NB4 (cell line): Measurements from ENCODE around the gene TARBP1.
A peak's percentile ranks its signal among the peaks of the same experiment; 100 is the strongest.

Experiments used
- POLR2A ChIP-seq: IDR thresholded peaks from 2 replicates; pipeline ENCODE4 v1.6.1; 2011; ENCODE audit warnings: mild to moderate bottlenecking; ENCODE audit not compliant: insufficient read length; ENCODE audit errors: extremely low read depth
- TF ChIP-seq, protein P1 (sequence below): IDR thresholded peaks from one replicate; pipeline ENCODE4 v1.5.1; 2012; ENCODE audit warnings: low read depth, low read length

DNA sequence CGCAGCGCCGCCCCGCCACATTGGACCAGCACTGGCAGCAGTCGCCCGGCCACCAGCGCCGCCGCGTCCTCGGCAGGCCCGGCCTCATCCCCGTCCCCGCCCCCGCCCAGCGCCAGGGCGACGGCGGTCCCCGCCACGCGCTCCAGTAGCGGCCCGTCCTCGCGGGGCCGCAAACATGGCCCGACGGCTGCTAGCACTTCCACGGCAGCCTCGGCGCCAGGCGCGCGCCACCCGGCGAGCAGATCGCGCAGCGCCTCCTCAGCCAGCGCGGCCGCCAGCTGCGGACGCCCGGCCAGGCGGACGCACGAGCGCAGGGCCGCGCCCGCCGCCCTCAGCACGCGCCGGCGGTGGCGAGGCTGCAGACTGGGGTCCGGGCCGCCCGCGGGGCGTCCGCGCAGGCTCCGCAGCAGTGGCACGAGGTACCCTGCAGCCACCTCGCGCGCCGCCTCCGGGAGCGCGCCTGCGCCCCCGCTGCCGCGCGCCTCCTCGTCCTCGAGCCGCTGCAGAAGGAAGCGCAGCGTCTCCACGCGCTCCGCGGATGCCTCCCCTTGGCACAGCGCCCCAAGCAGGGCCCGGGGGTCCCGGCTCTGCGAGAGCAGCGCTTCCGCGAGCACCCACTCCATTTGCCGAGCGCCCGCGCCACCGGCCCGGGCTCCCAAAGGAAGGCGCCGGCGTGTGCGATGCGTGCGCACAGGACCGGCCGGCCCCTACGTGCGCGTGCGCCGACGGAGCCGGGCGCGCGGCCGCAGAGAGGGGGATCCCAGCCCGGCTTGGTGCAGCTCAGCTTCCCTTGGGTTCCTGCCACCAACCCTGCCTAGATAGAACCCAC is at the start of gene TARBP1:
- TF ChIP-seq, protein P1, sequence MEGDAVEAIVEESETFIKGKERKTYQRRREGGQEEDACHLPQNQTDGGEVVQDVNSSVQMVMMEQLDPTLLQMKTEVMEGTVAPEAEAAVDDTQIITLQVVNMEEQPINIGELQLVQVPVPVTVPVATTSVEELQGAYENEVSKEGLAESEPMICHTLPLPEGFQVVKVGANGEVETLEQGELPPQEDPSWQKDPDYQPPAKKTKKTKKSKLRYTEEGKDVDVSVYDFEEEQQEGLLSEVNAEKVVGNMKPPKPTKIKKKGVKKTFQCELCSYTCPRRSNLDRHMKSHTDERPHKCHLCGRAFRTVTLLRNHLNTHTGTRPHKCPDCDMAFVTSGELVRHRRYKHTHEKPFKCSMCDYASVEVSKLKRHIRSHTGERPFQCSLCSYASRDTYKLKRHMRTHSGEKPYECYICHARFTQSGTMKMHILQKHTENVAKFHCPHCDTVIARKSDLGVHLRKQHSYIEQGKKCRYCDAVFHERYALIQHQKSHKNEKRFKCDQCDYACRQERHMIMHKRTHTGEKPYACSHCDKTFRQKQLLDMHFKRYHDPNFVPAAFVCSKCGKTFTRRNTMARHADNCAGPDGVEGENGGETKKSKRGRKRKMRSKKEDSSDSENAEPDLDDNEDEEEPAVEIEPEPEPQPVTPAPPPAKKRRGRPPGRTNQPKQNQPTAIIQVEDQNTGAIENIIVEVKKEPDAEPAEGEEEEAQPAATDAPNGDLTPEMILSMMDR, result no peak
- TF ChIP-seq POLR2A, result peak; percentile 81
